Endothelial cell (in vitro differentiated cells): ENCODE results near the gene MRGPRX4. TPM values are rescaled to one million over a fixed set of nuclear protein-coding genes. Genes with fewer than 3 reads are reported as not detected.

ENCODE experiments used
- DNase-seq: peaks from one replicate; pipeline ENCODE4 v3.0.0; 2021; ENCODE audit warnings: low spot score
- H3K27ac Mint-ChIP-seq: one replicate; pipeline ENCODE4 v1.8.0; 2021; ENCODE audit warnings: mixed read lengths, inconsistent platforms; ENCODE audit not compliant: unreplicated experiment
- H3K27me3 Mint-ChIP-seq: one replicate; pipeline ENCODE4 v1.8.0; 2021; ENCODE audit warnings: mild to moderate bottlenecking, moderate library complexity, mixed read lengths, inconsistent platforms; ENCODE audit not compliant: unreplicated experiment
- H3K36me3 Mint-ChIP-seq: one replicate; pipeline ENCODE4 v1.8.0; 2021; ENCODE audit warnings: mild to moderate bottlenecking, low read depth, mixed read lengths, inconsistent platforms; ENCODE audit not compliant: unreplicated experiment
- H3K4me1 Mint-ChIP-seq: one replicate; pipeline ENCODE4 v1.8.0; 2021; ENCODE audit warnings: mild to moderate bottlenecking, mixed read lengths, inconsistent platforms; ENCODE audit not compliant: unreplicated experiment
- H3K4me3 Mint-ChIP-seq: one replicate; pipeline ENCODE4 v1.8.0; 2021; ENCODE audit warnings: mild to moderate bottlenecking, mixed read lengths, inconsistent platforms; ENCODE audit not compliant: unreplicated experiment
- H3K9me3 Mint-ChIP-seq: one replicate; pipeline ENCODE4 v1.8.0; 2021; ENCODE audit warnings: mixed read lengths, inconsistent platforms; ENCODE audit not compliant: unreplicated experiment
- total RNA-seq: library from RNA; stranded (reverse); fragmentation: NEBNext Ultra II Directional; extraction: Animal tissue kit (Norgen Biotek cat#: 25700); gene quantifications from one replicate; pipeline ENCODE4 v1.2.1, GENCODE V29; 2021; ENCODE audit not compliant: unreplicated experiment
- TF ChIP-seq, protein P1 (sequence below): fragments of 200-600 bp; sonication (generic); IDR thresholded peaks from one replicate; pipeline ENCODE4 v1.5.0; 2021; ENCODE audit warnings: antibody characterized with exemption; ENCODE audit not compliant: unreplicated experiment

The MRGPRX4 gene
- total RNA-seq, 1 donor from 2014 or later: not detected

DNA sequence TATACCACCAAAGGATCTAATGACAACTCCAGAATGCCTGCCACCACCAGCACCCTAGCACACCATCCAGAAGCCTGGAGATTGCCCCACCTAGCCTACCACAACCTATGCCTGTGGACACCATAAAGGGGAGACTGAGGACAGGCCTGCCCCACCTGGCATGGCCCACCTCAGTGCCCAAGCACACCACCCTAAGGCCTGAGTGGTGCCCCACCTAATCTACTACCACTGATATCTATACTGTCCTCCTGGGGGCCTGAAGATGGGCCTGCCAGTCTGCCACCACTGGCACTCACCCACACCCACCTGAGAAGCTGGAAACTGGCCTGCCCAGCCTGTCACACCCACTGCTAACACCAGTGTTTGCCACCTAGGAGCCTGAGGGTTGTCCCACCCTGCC lies 32.1 kb downstream of the MRGPRX4 start:
- Mint-ChIP-seq H3K27me3 (peaks cover 2% of the 10 kb centered on the region), H3K4me1 (no peaks in the 10 kb centered on the region), H3K36me3 (no peaks in the 10 kb centered on the region), H3K4me3 (no peak overlapping the region), H3K27ac (no peak overlapping the region), H3K9me3 (no peaks in the 10 kb centered on the region)
- TF ChIP-seq, protein P1, sequence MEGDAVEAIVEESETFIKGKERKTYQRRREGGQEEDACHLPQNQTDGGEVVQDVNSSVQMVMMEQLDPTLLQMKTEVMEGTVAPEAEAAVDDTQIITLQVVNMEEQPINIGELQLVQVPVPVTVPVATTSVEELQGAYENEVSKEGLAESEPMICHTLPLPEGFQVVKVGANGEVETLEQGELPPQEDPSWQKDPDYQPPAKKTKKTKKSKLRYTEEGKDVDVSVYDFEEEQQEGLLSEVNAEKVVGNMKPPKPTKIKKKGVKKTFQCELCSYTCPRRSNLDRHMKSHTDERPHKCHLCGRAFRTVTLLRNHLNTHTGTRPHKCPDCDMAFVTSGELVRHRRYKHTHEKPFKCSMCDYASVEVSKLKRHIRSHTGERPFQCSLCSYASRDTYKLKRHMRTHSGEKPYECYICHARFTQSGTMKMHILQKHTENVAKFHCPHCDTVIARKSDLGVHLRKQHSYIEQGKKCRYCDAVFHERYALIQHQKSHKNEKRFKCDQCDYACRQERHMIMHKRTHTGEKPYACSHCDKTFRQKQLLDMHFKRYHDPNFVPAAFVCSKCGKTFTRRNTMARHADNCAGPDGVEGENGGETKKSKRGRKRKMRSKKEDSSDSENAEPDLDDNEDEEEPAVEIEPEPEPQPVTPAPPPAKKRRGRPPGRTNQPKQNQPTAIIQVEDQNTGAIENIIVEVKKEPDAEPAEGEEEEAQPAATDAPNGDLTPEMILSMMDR: no peak
- DNase-seq: no peak

DNA sequence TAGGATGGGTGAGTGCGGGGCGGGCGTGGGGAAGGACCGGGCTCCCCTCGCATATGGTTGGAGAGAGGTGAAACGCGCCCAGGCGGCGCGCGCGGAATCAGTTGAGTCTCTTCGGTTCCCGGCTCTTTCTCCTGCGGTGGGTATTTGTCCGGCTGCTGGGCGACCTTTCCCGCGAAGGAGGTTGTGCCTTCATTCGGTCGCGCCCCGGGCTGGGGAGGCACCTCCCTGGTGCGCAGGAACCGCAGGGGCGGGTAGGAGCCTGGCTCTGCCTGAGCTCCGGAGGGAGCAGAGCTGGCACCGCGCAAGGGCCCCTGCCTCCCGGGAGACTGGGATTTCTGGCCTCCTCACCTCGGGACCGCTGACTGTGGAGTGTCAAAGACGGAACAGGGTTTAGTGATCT lies 36.4 kb downstream of the MRGPRX4 start:
- Mint-ChIP-seq H3K4me1 (no peaks in the 10 kb centered on the region), H3K9me3 (no peaks in the 10 kb centered on the region), H3K27me3 (no peaks in the 10 kb centered on the region), H3K27ac (no peak overlapping the region), H3K4me3 (no peak overlapping the region), H3K36me3 (no peaks in the 10 kb centered on the region)
- TF ChIP-seq, protein P1: no peak
- no peak for DNase-seq

DNA sequence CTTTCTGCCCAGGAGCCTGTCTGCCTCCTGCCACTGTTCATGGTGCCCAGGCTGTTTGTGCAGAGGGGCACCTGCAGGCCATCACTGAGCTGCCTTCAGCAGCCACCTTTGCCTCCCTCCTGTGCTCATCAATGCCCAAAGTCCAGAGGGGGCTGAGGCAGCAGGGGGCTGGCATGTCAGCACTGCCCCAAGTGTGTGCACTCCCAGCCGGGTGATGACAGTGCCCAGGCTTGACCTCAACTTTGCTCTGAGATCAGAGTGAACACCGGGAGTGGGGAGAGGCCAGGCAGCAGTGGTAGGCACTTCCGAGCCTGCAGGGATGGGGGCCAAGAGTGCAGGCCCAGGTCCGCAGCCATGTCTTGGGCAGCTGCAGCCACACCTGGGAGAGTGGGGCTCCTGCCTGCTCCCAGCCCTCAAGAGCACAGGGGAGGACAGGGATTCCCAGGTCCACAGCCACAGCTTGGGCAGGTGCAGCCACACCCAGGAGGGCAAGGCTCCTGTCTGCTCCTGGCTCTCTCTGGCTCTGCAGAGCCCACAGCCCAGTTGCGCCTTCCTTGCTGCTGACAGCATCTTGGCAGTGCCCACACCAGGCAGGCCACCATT lies 48.7 kb downstream of the MRGPRX4 start:
- Mint-ChIP-seq H3K9me3 (no peaks in the 10 kb centered on the region), H3K36me3 (no peaks in the 10 kb centered on the region), H3K27ac (peak overlapping the region; percentile 6), H3K4me3 (no peak overlapping the region), H3K27me3 (peaks cover 2% of the 10 kb centered on the region), H3K4me1 (no peaks in the 10 kb centered on the region)
- DNase-seq: no peak
- TF ChIP-seq, protein P1: no peak

DNA sequence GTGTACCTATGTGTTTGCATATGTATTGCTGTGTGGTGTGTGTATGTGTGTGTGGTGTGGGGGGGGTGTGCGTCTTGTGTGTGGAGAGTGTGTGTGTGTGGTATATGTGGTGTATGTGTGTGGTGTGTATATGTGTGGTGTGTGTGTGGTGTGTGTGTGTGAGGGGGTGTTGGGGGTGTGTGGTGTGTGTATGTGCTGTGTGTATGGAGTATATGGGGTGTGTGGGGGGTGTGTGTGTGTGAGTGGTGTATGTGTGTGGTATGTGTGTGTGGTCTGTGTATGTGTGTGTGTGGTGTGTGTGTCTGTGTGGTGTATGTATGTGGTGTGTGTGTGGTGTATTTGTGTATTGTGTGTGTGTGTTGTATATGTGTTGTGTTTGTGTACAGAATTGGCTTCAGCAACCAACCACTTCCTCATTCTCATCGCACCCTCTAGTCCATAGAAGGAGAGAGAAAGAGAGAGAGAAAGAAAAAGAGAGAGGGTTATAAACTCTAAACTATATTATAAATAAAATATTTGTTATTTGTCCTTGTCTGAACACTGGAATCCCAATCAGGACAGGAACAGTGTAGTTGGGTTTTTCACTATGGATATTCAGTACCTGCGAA lies 50.3 kb downstream of the MRGPRX4 start:
- no peak for DNase-seq
- H3K9me3 Mint-ChIP-seq: no peaks in the 10 kb centered on the region
- TF ChIP-seq, protein P1: no peak
- peaks cover 2% of the 10 kb centered on the region for H3K27me3 Mint-ChIP-seq
- H3K4me1 Mint-ChIP-seq: no peaks in the 10 kb centered on the region
- H3K4me3 Mint-ChIP-seq: no peak overlapping the region
- H3K36me3 Mint-ChIP-seq: no peaks in the 10 kb centered on the region
- no peak overlapping the region for H3K27ac Mint-ChIP-seq

Other genes starting within 250 kb of the MRGPRX4 start
- gene SERGEF, start 159.8 kb upstream of the MRGPRX4 start, total RNA-seq: 19.1 TPM
- 0.38 TPM for gene TPH1, start 126.6 kb upstream of the MRGPRX4 start, total RNA-seq
- gene SAAL1, start 66.8 kb upstream of the MRGPRX4 start, total RNA-seq: 25.1 TPM
- 0.21 TPM for gene MRGPRX3, start 40.3 kb upstream of the MRGPRX4 start, total RNA-seq
- not detected for gene SAA4, start 64.0 kb downstream of the MRGPRX4 start, total RNA-seq
- not detected for gene SAA2, start 75.8 kb downstream of the MRGPRX4 start, total RNA-seq
- not detected for gene SAA1, start 93.4 kb downstream of the MRGPRX4 start, total RNA-seq
- gene HPS5, start 149.3 kb downstream of the MRGPRX4 start, total RNA-seq: 14.7 TPM
- gene GTF2H1, start 149.7 kb downstream of the MRGPRX4 start, total RNA-seq: 35.9 TPM
- 74.0 TPM for gene LDHA, start 221.7 kb downstream of the MRGPRX4 start, total RNA-seq
- not detected for gene LDHC, start 239.5 kb downstream of the MRGPRX4 start, total RNA-seq